MCF 10A (cell line): ENCODE data around the gene GUK1. TPM values are rescaled to one million over a fixed set of nuclear protein-coding genes. Genes with fewer than 3 reads are reported as not detected.

Source experiments
- BruUV-seq: library from RNA; stranded (reverse); fragments of 400-500 nt; replicated peaks from 2 replicates; lab custom pipeline; 2021; lab: Mats Ljungman, UMichigan
- CTCF ChIA-PET: fragments of 300-600 bp; sonication (Branson Sonifier 250); formaldehyde crosslinking; extraction: SDS; loops from one replicate; lab custom pipeline; 2021; ENCODE audit warnings: antibody characterized with exemption, inconsistent platforms; lab: Yijun Ruan, JAX
- POLR2A ChIA-PET: fragments of 300-600, 350-650 bp; sonication (Branson Sonifier 250); formaldehyde crosslinking; extraction: SDS; loops from one replicate; lab custom pipeline; 2020; ENCODE audit warnings: antibody characterized with exemption, inconsistent platforms; lab: Yijun Ruan, JAX
- DNase-seq: peaks from one replicate; pipeline ENCODE4 v3.0.0-alpha.2; 2018; ENCODE audit not compliant: unreplicated experiment
- H3K27ac Mint-ChIP-seq: one replicate; pipeline ENCODE4 v1.8.0; 2022; ENCODE audit warnings: mild to moderate bottlenecking, low read depth, mixed read lengths; ENCODE audit not compliant: unreplicated experiment
- H3K27me3 Mint-ChIP-seq: one replicate; pipeline ENCODE4 v1.8.0; 2022; ENCODE audit warnings: mixed read lengths; ENCODE audit not compliant: insufficient read depth, unreplicated experiment
- H3K36me3 Mint-ChIP-seq: one replicate; pipeline ENCODE4 v1.8.0; 2022; ENCODE audit warnings: mild to moderate bottlenecking, moderate library complexity, mixed read lengths; ENCODE audit not compliant: insufficient read depth, unreplicated experiment
- H3K4me1 Mint-ChIP-seq: one replicate; pipeline ENCODE4 v1.8.0; 2022; ENCODE audit warnings: mixed read lengths; ENCODE audit not compliant: insufficient read depth, unreplicated experiment
- H3K4me3 Mint-ChIP-seq: one replicate; pipeline ENCODE4 v1.8.0; 2022; ENCODE audit warnings: mild to moderate bottlenecking, moderate library complexity, mixed read lengths; ENCODE audit not compliant: unreplicated experiment
- H3K9me3 Mint-ChIP-seq: one replicate; pipeline ENCODE4 v1.8.0; 2022; ENCODE audit warnings: mixed read lengths; ENCODE audit not compliant: unreplicated experiment
- intact Hi-C: fragments of 100-400 bp; cut with micrococcal nuclease; formaldehyde crosslinking; loops from 2 replicates; pipeline ENCODE4 v1.14.1; 2022
- total RNA-seq: library from RNA; stranded (reverse); gene quantifications from 2 replicates; pipeline ENCODE4 v1.2.3, GENCODE V29; 2022
- TF ChIP-seq, protein P1 (sequence below): fragments of 200-600 bp; IDR thresholded peaks from one replicate; pipeline ENCODE4 v1.8.0; 2022; ENCODE audit warnings: antibody characterized with exemption, mild to moderate bottlenecking; ENCODE audit not compliant: unreplicated experiment

Gene GUK1
- total RNA-seq, 1 experiment from 2014 or later: 495 TPM

DNA sequence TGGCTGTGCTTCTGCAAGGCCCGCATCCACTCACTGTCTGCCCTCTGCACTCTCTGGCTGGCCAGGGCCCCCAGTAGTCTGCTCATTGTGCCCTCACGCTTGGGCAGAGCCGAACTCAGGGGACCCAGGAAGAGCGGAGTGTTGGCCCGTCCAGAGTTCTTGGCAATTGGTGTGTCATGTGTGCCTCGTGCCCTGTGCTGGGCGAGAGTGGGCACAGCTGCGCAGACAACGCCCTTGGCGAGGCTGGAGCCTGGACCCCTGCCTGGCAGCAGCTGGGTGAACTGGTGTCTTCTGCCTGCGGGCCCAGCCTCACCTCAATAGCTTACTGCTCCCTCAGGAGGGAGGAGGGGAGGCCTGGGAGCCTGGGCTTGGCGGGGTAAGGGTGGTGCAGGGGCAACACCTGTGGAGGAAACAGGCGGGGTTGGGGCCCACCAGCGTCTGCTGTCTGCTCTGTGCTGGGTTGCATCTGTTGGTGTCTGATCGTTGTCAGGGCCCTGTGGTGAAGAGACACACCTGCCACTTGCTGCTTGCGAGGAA lies 2.1 kb downstream of the GUK1 start:
- Mint-ChIP-seq H3K4me1 (peaks cover 25% of the 10 kb centered on the region), H3K4me3 (peak overlapping the region; percentile 99), H3K27me3 (peaks cover 8% of the 10 kb centered on the region), H3K9me3 (no peaks in the 10 kb centered on the region), H3K36me3 (peaks cover 34% of the 10 kb centered on the region), H3K27ac (peak overlapping the region; percentile 95)
- ChIA-PET CTCF (interaction anchor here (0.6 to 7.3 kb wide), 13 partner anchors 11 to 661 kb away, joined by 3 to 72 read pairs (median 4); partner anchors contain the start of genes IBA57 and MRPL55), POLR2A (interaction anchor here (0.6 to 9.7 kb wide), 17 partner anchors 10 to 1417 kb away, joined by 3 to 318 read pairs (median 3); partner anchors contain the start of genes ABCB10, ARF1, GJC2 and IBA57)
- BruUV-seq: no TSS peak
- intact Hi-C loops: no loop called here
- TF ChIP-seq, protein P1, sequence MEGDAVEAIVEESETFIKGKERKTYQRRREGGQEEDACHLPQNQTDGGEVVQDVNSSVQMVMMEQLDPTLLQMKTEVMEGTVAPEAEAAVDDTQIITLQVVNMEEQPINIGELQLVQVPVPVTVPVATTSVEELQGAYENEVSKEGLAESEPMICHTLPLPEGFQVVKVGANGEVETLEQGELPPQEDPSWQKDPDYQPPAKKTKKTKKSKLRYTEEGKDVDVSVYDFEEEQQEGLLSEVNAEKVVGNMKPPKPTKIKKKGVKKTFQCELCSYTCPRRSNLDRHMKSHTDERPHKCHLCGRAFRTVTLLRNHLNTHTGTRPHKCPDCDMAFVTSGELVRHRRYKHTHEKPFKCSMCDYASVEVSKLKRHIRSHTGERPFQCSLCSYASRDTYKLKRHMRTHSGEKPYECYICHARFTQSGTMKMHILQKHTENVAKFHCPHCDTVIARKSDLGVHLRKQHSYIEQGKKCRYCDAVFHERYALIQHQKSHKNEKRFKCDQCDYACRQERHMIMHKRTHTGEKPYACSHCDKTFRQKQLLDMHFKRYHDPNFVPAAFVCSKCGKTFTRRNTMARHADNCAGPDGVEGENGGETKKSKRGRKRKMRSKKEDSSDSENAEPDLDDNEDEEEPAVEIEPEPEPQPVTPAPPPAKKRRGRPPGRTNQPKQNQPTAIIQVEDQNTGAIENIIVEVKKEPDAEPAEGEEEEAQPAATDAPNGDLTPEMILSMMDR: no peak
- no peak for DNase-seq

DNA sequence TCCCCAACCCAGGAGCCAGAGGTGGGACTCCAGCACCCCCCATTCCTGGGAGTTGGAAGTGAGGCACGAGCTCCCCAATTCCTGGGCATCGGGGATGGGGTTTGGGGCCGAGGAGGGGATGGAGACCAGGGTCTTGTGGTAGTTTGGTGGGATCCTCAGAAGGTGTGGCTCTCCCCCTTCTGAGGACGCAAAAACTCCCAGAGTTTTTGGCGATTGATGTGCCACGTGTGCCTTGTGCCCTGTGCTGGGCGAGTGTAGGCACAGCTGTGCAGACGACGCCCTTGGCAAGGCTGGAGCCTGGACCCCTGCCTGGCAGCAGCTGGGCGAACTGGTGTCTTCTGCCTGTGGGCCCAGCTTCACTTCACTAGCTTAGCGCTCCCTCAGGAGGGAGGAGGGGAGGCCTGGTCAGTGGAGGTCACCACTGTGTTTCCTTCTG lies 2.6 kb downstream of the GUK1 start:
- H3K36me3 Mint-ChIP-seq: peaks cover 39% of the 10 kb centered on the region
- intact Hi-C loops: no loop called here
- H3K9me3 Mint-ChIP-seq: no peaks in the 10 kb centered on the region
- H3K4me3 Mint-ChIP-seq: peak overlapping the region; percentile 99
- H3K27me3 Mint-ChIP-seq: peaks cover 3% of the 10 kb centered on the region
- POLR2A ChIA-PET: interaction anchor here (0.6 to 9.7 kb wide), 10 partner anchors 9 to 344 kb away, joined by 3 to 318 read pairs (median 15); partner anchors contain the start of genes ARF1, GJC2, IBA57 and MRPL55
- peak overlapping the region; percentile 95 for H3K27ac Mint-ChIP-seq
- no TSS peak for BruUV-seq
- TF ChIP-seq, protein P1: no peak
- no peak for DNase-seq
- H3K4me1 Mint-ChIP-seq: peaks cover 28% of the 10 kb centered on the region
- CTCF ChIA-PET: interaction anchor here (0.6 to 7.3 kb wide), 11 partner anchors 10 to 662 kb away, joined by 3 to 72 read pairs (median 4); partner anchors contain the start of genes IBA57 and MRPL55

DNA sequence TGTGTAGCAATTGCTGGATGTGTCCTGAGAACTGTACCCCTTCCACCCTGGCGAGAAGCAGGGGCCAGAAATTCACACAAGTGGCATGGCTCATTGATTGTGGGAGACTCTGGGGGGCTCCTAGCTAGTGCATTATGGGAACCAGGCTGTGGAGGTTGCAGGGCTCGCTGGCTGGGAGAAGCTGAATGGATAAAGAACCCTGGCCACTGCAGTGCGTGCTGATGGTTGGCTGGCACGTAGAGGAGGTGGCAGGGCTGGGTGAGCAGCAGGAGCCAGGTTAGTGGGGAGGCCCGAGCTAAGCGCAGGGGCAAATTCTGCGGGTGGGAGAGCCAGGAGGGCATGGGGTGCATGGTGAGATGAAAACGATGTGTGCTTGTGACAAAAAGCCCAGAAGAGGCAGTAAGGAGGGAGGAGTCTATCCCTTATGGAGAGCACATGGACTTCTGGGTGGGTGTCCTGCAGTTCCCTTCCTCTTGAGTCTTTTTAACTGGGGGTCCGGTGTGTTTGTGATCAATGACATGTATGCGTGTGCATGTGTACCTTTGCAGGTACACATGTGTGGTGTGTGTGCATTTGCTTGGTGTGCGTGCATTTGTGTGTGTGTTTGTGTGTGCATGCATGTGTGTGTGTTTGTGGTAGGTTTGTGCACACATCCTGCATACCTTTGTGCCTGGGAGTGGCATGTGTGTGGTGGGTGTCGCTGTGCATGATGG lies 3.6 kb downstream of the GUK1 start:
- H3K9me3 Mint-ChIP-seq: no peaks in the 10 kb centered on the region
- ChIA-PET POLR2A (interaction anchor here (0.6 to 9.7 kb wide), 10 partner anchors 8 to 313 kb away, joined by 3 to 318 read pairs (median 15); partner anchors contain the start of genes ARF1, GJC2, IBA57 and MRPL55), CTCF (interaction anchor here (0.5 to 7.3 kb wide), 12 partner anchors 9 to 369 kb away, joined by 3 to 72 read pairs (median 4); partner anchors contain the start of genes IBA57 and MRPL55)
- no TSS peak for BruUV-seq
- peak overlapping the region; percentile 95 for H3K27ac Mint-ChIP-seq
- peaks cover 31% of the 10 kb centered on the region for H3K4me1 Mint-ChIP-seq
- H3K36me3 Mint-ChIP-seq: peaks cover 44% of the 10 kb centered on the region
- TF ChIP-seq, protein P1: no peak
- intact Hi-C loops: no loop called here
- H3K27me3 Mint-ChIP-seq: no peaks in the 10 kb centered on the region
- DNase-seq: no peak
- peak overlapping the region; percentile 99 for H3K4me3 Mint-ChIP-seq
